ENCODE results near the gene IMMP2L.
A peak's percentile ranks its signal among the peaks of the same experiment; 100 is the strongest.

IMMP2L gene

GRCh38 chr7:111578754-111579153 is 16.5 kb upstream of the IMMP2L start:
- Mint-ChIP-seq H3K9me3 (peaks cover 28% of the 10 kb centered on the region), H3K27ac (no peak overlapping the region), H3K4me1 (no peaks in the 10 kb centered on the region), H3K4me3 (no peak overlapping the region), H3K27me3 (ENCODE audit: low read depth) (peaks cover 4% of the 10 kb centered on the region), H3K36me3 (ENCODE audit: low read depth) (no peaks in the 10 kb centered on the region)
- TF ChIP-seq CTCF (IDR thresholded peaks at IDR 0.05; ENCODE audit: unreplicated experiment in 3 of 3): no peak

GRCh38 chr7:111571720-111572119 is 9.4 kb upstream of the IMMP2L start:
- Mint-ChIP-seq H3K4me1 (no peaks in the 10 kb centered on the region), H3K27me3 (ENCODE audit: low read depth) (peaks cover 5% of the 10 kb centered on the region), H3K9me3 (peaks cover 31% of the 10 kb centered on the region), H3K4me3 (no peak overlapping the region), H3K27ac (no peak overlapping the region), H3K36me3 (ENCODE audit: low read depth) (peaks cover 5% of the 10 kb centered on the region)
- TF ChIP-seq CTCF (IDR thresholded peaks at IDR 0.05; ENCODE audit: unreplicated experiment in 3 of 3): no peak

- peaks cover 5% of the 10 kb centered on the region for H3K27me3 Mint-ChIP-seq (ENCODE audit: low read depth)
- peaks cover 19% of the 10 kb centered on the region for H3K9me3 Mint-ChIP-seq
- no peak overlapping the region for H3K27ac Mint-ChIP-seq
- no peak for TF ChIP-seq CTCF (IDR thresholded peaks at IDR 0.05; ENCODE audit: unreplicated experiment in 3 of 3)
- H3K36me3 Mint-ChIP-seq (ENCODE audit: low read depth): peaks cover 5% of the 10 kb centered on the region
- H3K4me1 Mint-ChIP-seq: no peaks in the 10 kb centered on the region
- H3K4me3 Mint-ChIP-seq: no peak overlapping the region
Measured at GRCh38 chr7:111568870-111569462, 6.7 kb upstream of the IMMP2L start.

GRCh38 chr7:111568419-111568818 is 6.1 kb upstream of the IMMP2L start:
- Mint-ChIP-seq H3K27ac (no peak overlapping the region), H3K27me3 (ENCODE audit: low read depth) (peaks cover 5% of the 10 kb centered on the region), H3K9me3 (peaks cover 19% of the 10 kb centered on the region), H3K36me3 (ENCODE audit: low read depth) (peaks cover 5% of the 10 kb centered on the region), H3K4me3 (no peak overlapping the region), H3K4me1 (no peaks in the 10 kb centered on the region)
- no peak for TF ChIP-seq CTCF (IDR thresholded peaks at IDR 0.05; ENCODE audit: unreplicated experiment in 3 of 3)

- Mint-ChIP-seq H3K27ac (peak overlapping the region; percentile 11 to 88 (median 18)), H3K9me3 (no peaks in the 10 kb centered on the region), H3K4me1 (peaks cover 30% of the 10 kb centered on the region), H3K36me3 (ENCODE audit: low read depth) (no peaks in the 10 kb centered on the region), H3K27me3 (ENCODE audit: low read depth) (no peaks in the 10 kb centered on the region), H3K4me3 (peak overlapping the region; percentile 83 to 86 (median 86))
- TF ChIP-seq CTCF (IDR thresholded peaks at IDR 0.05; ENCODE audit: unreplicated experiment in 3 of 3): no peak
Measured at GRCh38 chr7:111564078-111564477, 1.8 kb upstream of the IMMP2L start.

GRCh38 chr7:111561654-111561903 is 713 bp downstream of the IMMP2L start:
- no peaks in the 10 kb centered on the region for H3K27me3 Mint-ChIP-seq (ENCODE audit: low read depth)

More at GRCh38 chr7:111561654-111561903, 713 bp downstream of the IMMP2L start:
- Mint-ChIP-seq H3K27ac (peak overlapping the region; percentile 82 to 97 (median 86)), H3K4me1 (peaks cover 34% of the 10 kb centered on the region), H3K4me3 (peak overlapping the region; percentile 84 to 92 (median 91)), H3K9me3 (no peaks in the 10 kb centered on the region), H3K36me3 (ENCODE audit: low read depth) (peaks cover 11% of the 10 kb centered on the region)
- TF ChIP-seq CTCF (IDR thresholded peaks at IDR 0.05; ENCODE audit: unreplicated experiment in 3 of 3): no peak
